ENCODE data around the gene PROS1.

GRCh38 chr3:93904568-93904967 lies 69.1 kb downstream of the PROS1 start:
- TF ChIP-seq POLR2A (IDR thresholded peaks at IDR 0.05; ENCODE audit: extremely low read depth, insufficient read length) = no peak
- no peak for TF ChIP-seq MYC (IDR thresholded peaks at IDR 0.05; ENCODE audit: low read depth, low read length)
- TF ChIP-seq CTCF (IDR thresholded peaks at IDR 0.05; ENCODE audit: low read depth, low read length) = no peak
- TF ChIP-seq, protein P1, sequence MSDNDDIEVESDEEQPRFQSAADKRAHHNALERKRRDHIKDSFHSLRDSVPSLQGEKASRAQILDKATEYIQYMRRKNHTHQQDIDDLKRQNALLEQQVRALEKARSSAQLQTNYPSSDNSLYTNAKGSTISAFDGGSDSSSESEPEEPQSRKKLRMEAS (IDR thresholded peaks at IDR 0.05; ENCODE audit: low read depth, low read length) = no peak

Measured in NB4 (cell line).